DMS114 treated with DMSO at 0.1 percent for 48 hours (cell line): ENCODE results near the gene TNFAIP8.

Experiments
- DNase-seq: peaks from one replicate; lab custom pipeline; 2025; ENCODE audit not compliant: unreplicated experiment; lab: John Stamatoyannopoulos, UW

TNFAIP8 gene

GRCh38 chr5:119389288-119390030 lies 33.6 kb downstream of the TNFAIP8 start:
- no peak for DNase-seq

GRCh38 chr5:119390404-119390803 lies 34.6 kb downstream of the TNFAIP8 start:
- DNase-seq, result no peak

- no peak for DNase-seq
Observed at GRCh38 chr5:119393201-119393691, 37.4 kb downstream of the TNFAIP8 start.

GRCh38 chr5:119393746-119394145 lies 37.9 kb downstream of the TNFAIP8 start:
- DNase-seq, result no peak

GRCh38 chr5:119395080-119395836 lies 39.4 kb downstream of the TNFAIP8 start:
- DNase-seq, result no peak

- DNase-seq, result no peak
Observed at GRCh38 chr5:119396030-119396664, 40.3 kb downstream of the TNFAIP8 start.

- DNase-seq, result no peak
Observed at GRCh38 chr5:119397518-119398380, 41.9 kb downstream of the TNFAIP8 start.

GRCh38 chr5:119398727-119399466 lies 43.1 kb downstream of the TNFAIP8 start:
- no peak for DNase-seq

GRCh38 chr5:119400245-119400644 lies 44.4 kb downstream of the TNFAIP8 start:
- no peak for DNase-seq

GRCh38 chr5:119402081-119402480 lies 46.3 kb downstream of the TNFAIP8 start:
- DNase-seq, result no peak

- no peak for DNase-seq
Observed at GRCh38 chr5:119402555-119402954, 46.7 kb downstream of the TNFAIP8 start.

- no peak for DNase-seq
Observed at GRCh38 chr5:119404033-119404432, 48.2 kb downstream of the TNFAIP8 start.

- no peak for DNase-seq
Observed at GRCh38 chr5:119405419-119405818, 49.6 kb downstream of the TNFAIP8 start.

- DNase-seq, result no peak
Observed at GRCh38 chr5:119406551-119407110, 50.8 kb downstream of the TNFAIP8 start.

GRCh38 chr5:119409235-119409815 lies 53.5 kb downstream of the TNFAIP8 start:
- DNase-seq, result no peak

GRCh38 chr5:119410448-119411159 lies 54.8 kb downstream of the TNFAIP8 start:
- DNase-seq, result no peak

GRCh38 chr5:119411361-119412278 lies 55.8 kb downstream of the TNFAIP8 start:
- peak; percentile 82 for DNase-seq
